HG02852 (cell line): ENCODE data around the gene AMZ1.
A peak's percentile ranks its signal among the peaks of the same experiment; 100 is the strongest.
"Not testable (repeated sequence)": the region's sequence is repeated elsewhere in the genome, so short reads cannot be mapped to it uniquely, and the experiment has no call there.

Experiments used
- ATAC-seq: cut with Tn5 transposase; IDR thresholded peaks from one replicate; pipeline ENCODE4 v1.9.1; 2021; ENCODE audit warnings: mild to moderate bottlenecking, moderate library complexity; ENCODE audit not compliant: unreplicated experiment

The AMZ1 gene

DNA sequence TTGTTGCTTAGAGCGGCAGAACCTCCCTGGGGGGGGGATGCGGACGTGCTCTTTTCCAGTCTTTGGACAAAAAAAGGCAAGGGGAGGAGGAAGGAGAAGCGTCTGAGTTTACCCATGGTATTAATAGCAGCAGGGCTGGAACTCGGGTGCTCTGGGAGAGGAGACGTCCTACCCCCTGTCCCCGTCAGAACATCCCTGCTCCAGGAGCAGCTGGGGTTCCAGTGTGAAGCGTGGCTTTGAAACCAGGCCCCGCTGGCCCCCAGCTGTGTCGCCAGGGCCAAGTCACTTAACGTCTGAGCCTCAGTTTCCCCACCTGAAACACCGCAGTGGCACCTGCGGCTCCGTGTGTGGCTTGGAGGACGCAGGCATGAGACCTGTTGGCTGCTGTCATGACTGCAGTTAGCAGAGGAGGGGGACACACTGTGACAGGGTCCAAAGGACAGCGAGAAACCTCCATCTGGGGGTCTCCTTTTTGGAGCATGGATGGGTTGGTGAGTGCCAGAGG, 1.4 kb downstream of the AMZ1 start:
- ATAC-seq, result no peak

DNA sequence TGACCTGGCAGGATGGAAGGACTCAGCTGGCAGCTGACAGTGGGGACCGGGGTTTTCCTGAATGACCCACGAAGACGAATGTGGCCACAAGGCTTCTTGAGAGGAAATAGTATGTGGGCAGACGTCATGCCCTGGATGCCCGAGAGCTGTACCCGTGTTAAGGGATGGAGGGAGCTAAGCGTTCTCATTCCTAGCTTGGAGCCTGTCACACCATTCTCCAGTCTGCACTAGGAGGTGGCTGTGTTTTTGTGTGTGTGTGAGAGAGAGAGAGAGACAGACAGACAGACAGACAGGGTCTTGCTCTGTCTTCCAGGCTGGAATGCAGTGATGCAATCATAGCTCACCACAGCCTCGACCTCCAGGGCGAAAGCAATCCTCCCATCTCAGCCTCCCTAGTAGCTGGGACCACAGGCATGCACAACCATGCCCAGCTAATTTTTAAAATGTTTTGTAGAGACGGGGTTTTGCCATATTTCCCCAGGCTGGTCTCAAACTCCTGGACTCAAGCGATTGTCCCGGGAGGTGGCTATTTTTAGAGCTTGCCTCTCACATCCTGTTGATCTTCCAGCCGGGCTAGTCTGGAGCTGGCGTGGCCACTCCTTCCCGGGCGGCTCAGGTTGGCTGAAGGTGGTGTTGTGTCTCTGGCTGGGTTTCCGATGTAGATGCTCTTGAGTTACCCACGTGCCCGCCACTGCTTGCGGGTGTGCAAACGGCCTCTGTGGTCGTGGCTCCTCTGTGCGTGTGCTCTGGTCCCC, 2.1 kb downstream of the AMZ1 start:
- ATAC-seq, result no peak

DNA sequence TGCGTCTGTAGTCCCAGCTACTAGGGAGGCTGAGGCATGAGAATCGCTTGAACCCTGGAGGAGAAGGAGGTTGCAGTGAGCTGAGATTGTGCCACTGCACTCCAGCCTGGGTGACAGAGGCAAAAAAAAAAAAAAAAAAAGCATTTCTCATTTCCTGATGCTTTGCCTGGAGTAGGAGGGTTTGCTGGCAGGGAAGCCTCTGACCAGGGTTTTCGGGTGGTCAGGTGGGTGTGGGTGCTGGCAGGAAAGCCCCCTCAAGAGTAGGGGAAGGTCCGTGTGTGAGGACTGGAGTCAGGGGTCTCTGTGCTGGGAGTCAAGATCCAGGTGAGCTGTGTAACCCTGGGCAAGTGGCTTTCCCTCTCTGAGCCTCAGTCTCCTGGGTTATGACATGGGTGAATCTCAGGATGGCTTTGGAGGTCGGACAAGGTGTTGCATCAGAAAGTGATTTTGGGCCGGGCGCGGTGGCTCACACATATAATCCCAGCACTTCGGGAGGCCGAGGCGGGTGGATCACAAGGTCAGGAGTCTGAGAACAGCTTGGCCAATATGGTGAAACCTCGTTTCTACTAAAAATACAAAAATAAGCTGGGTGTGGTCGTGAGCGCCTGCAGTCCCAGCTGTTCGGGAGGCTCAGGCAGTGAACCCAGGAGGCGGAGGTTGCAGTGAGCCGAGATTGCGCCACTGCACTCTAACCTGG, 3.2 kb downstream of the AMZ1 start:
- no peak for ATAC-seq

DNA sequence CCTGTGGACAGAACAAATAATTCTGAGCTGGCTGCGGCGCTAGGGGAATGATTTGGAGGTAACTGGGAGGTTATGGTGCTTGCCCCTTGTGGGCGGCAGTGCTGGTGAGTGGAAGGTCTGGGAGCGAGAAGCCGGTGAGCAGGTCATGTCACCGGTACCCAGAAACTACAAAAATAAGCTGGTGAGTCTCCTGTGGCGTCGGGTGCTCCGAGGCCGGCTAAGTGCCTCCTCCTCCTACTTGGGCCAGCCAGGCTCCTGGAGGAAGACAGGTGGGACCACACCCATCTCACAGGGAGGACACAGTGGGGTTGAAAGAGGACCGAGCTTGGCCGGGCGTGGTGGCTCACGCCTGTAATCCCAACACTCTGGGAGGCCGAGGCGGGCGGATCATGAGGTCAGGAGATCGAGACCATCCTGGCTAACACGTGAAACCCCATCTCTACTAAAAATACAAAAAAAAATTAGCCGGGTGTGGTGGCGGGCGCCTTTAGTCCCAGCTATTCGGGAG, 4.0 kb downstream of the AMZ1 start:
- ATAC-seq, result not testable (repeated sequence)

DNA sequence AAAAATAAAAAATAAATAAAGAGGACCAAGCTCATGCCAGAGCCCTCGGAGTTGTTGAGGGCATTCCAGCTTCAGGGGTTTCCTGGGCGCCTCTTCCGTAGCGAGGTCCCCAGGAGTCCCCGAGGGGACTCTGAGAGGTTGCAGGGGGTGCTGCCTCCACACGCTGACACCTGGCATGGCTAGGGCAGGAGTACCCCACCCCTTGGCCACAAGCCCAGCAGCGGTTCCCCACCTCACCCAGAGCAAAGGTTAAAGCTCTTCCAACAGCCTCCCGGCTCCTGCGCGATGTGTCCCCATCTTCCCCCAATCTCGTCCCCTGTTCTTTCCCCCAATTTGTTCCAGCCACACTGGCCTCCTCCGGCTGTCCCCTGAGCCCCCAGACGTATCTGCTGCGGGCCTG, 4.5 kb downstream of the AMZ1 start:
- no peak for ATAC-seq

DNA sequence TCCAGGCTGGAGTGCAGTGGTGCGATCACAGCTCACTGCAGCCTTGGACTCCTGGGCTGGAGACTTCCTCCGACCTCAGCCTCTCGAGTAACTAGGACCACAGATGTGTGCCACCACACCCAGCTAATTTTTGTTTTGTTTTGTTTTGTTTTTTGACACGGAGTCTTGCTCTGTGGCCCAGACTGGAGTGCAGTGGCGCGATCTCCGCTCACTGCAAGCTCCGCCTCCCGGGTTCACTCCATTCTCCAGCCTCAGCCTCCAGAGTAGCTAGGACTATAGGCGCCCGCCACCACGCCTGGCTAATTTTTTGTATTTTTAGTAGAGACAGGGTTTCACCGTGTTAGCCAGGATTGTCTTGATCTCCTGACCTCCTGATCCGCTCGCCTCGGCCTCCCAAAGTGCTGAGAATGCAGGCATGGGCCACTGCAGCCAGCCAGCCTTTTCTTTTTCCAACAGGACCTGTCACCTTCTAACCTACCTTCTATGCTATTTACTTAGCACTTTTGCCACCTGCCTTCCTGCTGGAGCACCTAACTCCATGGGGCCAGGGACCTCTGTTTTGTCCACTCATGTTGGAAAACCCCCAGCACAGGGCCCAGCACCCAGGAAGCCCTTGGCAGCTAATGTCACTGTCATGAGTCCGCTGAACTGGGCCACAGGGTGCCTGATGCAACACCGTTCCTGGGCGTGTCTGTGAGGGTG, 5.6 kb downstream of the AMZ1 start:
- not testable (repeated sequence) for ATAC-seq

DNA sequence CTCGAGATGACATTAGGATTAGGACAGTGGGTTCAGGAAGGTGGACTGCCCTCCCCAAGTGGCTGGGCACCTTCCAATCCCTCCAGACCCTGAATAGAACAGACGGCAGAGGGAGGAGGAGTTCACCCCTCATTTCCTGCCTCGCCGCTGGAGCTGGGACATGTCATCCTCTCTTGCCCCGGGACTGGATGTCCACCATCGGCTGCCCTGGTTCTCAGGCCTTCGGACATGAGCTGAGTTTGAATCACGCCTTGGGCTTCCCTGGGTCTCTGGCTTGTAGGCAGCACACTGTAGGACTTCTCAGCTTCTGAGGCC, 6.1 kb downstream of the AMZ1 start:
- ATAC-seq, result not testable (repeated sequence)

DNA sequence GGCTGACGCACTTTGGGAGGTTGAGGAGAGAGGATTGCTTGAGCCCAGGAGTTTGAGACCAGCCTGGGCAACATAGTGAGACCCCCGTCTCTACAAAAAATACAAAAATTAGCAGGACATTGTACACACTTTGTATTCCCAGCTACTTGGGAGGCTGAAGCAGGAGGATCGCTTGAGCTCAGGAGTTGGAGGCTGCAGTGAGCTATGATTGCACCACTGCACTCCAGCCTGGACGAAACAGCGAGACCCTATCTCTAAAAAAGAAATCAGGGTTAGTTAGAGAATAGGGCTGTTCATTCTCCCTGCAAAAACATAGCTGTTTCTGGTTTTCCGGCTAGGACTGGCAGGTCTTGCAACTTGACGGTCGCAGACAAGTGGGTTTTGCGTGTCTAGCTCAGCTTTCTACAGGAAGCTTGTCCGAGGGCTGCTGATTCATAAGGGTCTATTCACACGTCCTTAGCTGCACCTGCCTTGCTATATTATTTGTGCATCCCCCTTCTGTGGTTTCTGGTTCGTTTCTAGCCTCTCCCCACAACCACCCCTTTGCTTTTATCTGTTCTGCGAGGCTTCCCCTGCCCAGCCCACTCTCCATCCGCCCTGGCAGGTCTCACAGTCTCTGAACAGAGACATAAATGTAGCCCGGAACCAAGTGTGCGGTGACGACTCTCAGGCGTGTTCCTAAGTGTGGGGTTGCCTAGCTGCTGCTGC, 10.7 kb downstream of the AMZ1 start:
- peak; percentile 96 for ATAC-seq

DNA sequence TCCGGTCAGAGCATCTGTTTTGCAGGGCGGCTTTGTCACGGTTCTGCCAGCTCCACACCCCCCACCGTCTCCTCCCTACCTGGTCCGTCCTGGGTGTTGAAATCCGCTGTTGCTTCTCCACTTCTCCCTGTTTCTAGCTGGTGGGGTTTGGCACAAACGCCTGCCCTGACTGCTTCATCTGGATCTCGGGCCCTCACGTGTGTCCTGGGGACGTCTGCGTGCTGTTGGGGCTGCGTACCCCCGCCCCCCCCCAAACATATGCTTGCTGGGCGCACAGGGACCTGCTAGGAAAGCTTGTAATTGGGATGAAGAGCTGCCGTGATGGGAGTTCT, 11.3 kb downstream of the AMZ1 start:
- no peak for ATAC-seq

DNA sequence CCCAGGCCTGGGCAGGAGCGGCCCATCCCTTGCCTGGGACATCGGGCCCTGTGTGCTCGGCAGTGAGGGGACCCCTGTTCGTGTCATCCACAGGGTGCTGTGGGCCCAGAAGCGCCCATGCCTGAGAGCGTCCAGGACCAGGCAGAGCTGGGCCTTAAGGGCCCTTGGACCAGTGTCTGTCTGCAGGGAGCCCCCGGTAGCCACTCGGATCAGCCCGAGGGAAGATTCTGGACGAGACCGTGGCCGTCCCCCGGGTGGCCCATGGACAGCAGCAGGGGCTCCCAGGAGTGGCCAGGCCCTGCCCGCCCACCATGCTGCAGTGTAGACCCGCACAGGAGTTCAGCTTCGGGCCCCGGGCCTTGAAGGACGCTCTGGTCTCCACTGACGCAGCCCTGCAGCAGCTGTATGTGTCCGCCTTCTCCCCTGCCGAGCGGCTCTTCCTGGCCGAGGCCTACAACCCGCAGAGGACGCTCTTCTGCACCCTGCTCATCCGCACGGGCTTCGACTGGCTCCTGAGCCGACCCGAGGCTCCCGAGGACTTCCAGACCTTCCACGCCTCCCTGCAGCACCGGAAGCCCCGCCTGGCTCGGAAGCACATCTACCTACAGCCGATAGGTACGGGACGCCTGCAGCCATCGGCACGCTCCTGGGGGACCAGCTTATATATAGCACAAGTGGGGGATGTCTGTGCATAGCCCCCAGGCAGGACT, 12.3 kb downstream of the AMZ1 start:
- no peak for ATAC-seq

DNA sequence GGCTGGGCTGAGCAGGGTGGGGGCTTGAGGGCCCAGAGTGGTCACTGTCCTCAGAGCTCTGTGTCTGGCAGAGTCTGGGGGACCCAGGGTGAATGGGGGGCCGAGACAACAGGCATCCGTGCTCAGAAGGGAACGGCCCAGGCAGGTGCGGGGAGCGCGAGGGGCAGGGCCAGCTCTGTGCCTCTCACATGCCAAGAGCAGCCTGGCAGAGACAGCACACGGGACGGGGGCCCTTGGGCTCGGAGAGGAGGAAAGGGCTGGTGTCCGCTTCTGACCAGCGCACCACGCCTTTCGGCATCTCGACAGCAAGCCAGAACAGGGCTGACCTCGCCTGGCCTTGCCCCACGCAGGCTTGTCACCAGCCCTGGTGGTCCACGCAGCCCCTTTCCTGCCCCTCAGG, 13.4 kb downstream of the AMZ1 start:
- ATAC-seq, result no peak

DNA sequence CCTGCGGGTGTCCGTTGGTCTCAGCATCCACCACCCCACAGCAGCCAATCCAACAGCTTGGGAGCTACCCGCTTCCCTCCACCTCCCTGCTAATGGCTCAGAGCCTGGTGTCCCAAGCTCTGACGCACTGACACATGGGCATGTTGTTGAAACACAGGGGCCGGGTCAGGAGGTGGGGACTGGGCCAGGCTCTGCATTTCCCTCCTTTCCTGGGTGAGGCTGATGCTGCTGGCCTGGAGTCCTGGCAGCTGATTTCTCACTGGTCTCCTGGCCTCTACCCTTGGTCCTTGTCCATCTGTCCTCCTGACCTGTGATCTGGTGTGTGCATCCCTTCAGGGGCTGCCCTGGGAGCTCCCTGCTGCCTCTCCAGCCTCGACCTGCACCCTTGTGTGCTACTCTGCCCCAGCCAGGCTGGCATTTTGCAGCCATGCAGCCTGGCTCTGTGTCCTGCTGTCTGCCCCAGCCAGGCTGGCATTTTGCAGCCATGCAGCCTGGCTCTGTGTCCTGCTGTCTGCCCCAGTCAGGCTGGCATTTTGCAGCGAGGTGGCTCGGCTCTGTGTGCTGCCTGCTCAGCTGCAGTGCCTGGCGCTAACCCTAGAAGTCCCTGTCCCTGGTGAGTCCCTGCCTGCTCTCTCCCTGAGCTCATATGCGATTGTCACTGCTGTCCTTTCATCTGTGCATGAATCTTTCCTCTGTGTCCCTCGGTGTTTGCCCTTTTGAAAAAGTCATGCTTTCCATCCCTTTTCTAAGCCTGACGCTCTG, 14.0 kb downstream of the AMZ1 start:
- ATAC-seq, result no peak

DNA sequence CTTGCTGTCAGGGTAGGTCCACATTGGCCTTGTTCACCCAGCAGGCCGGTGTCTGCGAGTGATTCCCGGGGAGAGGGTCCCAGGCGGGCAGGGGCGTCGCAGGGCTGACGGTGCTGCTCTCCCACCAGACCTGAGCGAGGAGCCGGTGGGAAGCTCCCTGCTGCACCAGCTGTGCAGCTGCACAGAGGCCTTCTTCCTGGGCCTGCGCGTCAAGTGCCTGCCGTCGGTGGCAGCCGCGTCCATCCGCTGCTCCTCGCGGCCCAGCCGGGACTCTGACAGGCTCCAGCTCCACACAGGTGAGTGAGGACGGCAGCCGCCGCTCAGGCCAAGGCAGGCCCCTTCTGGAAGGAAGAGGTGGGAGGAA, 14.6 kb downstream of the AMZ1 start:
- no peak for ATAC-seq

DNA sequence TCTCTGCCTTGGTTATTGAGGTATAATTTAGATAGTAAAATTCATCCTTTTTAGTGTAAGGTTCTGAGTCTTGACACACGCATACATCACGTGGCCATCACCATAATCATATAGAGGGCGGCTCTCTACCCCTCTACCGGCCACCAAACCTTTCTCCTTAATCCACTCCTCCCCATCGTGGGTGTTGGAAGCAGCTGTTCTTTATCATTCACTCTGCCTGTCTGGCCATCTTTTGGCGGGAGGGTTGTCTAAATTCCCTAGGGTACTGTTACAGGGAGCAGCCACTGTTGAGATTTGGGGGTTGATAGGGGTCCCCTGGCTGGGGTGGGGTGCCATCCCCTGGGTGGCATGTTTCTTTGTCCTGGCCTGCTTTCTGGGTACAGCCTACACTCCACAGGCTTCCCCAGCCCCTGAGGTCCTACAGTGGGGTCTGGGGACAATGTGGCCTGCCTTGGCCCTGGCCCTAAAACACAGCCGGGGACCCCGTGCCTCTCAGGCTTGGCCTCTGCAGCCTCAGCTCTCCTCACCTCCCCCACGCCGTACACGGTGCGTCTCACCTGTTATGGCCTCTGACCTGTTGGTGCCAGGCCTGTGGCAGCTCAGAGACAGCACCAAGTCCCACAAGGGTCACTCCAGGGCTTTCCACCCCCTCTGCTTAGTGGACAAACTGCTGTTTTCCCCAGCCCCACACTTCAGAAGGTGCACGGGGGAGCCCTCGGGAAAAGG, 17.5 kb downstream of the AMZ1 start:
- ATAC-seq, result no peak

DNA sequence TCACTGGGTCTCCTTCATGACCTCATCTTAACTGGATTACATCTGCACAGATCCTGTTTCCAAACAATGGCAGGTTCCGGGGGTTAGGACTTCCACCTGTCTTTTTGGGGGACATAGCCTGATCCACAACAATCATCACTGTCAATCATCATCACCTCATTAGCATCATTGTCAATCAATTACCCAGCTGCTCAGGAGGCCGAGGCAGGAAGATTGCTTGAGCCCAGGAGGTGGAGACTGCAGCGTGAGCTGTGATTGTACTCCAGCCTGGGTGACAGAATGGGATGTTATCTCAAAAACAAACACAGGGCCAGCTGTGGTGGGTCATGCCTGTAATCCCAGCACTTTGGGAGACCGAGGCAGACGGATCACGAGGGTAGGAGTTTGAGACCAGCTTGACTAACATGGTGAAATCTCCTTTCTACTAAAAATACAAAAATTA, 18.7 kb downstream of the AMZ1 start:
- no peak for ATAC-seq

DNA sequence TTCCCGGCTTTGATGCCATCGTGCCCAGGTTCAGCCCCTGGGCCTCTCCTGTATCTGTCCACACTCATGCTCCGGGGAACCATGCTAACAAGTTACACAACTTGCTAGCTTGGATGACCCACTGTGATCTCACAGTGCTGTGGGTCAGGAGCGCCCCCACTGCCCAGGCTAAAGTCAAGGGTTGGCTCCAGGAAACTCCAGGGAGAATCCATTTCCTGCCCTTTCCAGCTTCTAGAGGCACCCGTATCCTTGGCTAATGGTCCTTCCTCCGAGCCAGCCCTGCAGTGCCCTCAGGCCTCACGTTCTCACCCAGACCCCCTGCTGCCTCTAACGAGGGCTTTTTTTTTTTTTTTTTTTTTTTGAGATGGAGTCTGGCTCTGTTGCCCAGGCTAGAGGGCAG, 19.5 kb downstream of the AMZ1 start:
- ATAC-seq, result no peak

DNA sequence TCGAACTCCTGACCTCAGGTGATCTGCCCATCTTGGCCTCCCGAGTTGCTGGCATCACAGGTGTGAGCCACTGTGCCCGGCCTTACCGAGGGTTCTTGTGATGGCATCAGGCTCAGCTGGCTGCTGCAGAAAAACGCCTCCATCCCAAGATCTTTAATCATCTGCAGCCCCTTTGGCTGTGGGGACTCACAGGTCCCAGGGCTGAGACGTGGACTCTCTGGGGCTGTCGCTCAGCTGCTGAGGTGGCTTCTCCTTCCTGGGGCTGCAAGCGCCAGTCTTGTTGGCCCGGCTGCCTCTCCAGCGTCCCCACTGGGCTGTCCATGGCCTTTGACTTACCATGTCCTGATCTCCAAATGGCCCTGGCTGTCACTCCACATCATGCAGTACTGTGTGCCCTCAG, 20.0 kb downstream of the AMZ1 start:
- no peak for ATAC-seq

DNA sequence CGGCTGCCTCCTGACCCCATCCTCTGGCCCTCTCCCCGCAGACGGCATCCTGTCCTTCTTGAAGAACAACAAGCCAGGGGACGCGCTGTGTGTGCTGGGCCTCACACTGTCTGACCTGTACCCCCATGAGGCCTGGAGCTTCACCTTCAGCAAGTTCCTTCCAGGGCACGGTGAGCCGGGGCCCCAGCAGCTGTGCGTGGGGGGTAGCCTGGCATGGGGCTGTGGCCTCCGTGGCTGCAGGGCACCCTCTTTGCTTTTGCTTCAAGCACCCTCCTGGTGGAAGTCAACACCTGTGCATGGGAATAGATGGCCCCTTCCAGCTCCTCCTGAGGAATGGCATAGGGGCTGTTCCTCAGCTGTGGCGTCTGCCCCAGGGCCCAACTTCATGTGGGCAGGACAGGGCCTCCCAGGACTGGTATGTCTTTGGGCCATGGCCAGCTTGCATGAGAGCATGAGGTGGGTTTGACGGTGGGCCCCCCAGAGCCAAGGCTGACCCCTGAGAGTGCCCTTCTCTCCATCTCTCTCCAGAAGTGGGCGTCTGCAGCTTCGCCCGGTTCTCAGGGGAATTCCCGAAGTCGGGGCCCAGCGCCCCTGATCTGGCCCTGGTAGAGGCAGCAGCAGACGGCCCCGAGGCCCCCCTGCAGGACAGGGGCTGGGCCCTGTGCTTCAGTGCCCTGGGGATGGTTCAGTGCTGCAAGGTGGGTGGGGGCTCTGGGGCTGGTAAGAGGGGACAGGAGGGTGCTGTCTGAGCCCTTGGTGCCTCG, 20.7 kb downstream of the AMZ1 start:
- no peak for ATAC-seq
